H9 (cell line): Measurements from ENCODE around the gene TFF1. TPM values are rescaled to one million over a fixed set of nuclear protein-coding genes. Genes with fewer than 3 reads are reported as not detected.

ENCODE experiments used
- DNase-seq: peaks from one replicate; pipeline ENCODE4 v3.0.0-alpha.2; 2017
- H2AFZ ChIP-seq: one replicate; pipeline ENCODE4 v1.6.1; 2013; ENCODE audit warnings: mild to moderate bottlenecking, low read length, control low read depth, moderate library complexity
- H2AK5ac ChIP-seq: 2 replicates; pipeline ENCODE4 v1.6.1; 2013; ENCODE audit warnings: low read length, control low read depth, mixed read lengths; ENCODE audit not compliant: insufficient read length
- H2BK120ac ChIP-seq: one replicate; pipeline ENCODE4 v1.6.1; 2013; ENCODE audit warnings: low read depth, mild to moderate bottlenecking, low read length, control low read depth, inconsistent platforms; ENCODE audit not compliant: poor library complexity, severe bottlenecking
- H2BK12ac ChIP-seq: 2 replicates; pipeline ENCODE4 v1.6.1; 2013; ENCODE audit warnings: low read length, control low read depth, mixed read lengths, low read depth; ENCODE audit not compliant: insufficient read length
- H2BK15ac ChIP-seq: 2 replicates; pipeline ENCODE4 v1.6.1; 2013; ENCODE audit warnings: low read depth, low read length, control low read depth
- H2BK20ac ChIP-seq: one replicate; pipeline ENCODE4 v1.6.1; 2013; ENCODE audit warnings: low read depth, mild to moderate bottlenecking, low read length, control low read depth, inconsistent platforms; ENCODE audit not compliant: poor library complexity, severe bottlenecking
- H2BK5ac ChIP-seq: 2 replicates; pipeline ENCODE4 v1.6.1; 2013; ENCODE audit warnings: low read length, control low read depth, mixed read lengths; ENCODE audit not compliant: insufficient read length
- H3K14ac ChIP-seq: 2 replicates; pipeline ENCODE4 v1.6.1; 2013; ENCODE audit warnings: low read length, control low read depth; ENCODE audit not compliant: insufficient read depth
- H3K18ac ChIP-seq: 2 replicates; pipeline ENCODE4 v1.6.1; 2013; ENCODE audit warnings: low read depth, mild to moderate bottlenecking, mixed read lengths, low read length, control low read depth; ENCODE audit not compliant: insufficient read length
- H3K23ac ChIP-seq: 2 replicates; pipeline ENCODE4 v1.6.1; 2013; ENCODE audit warnings: low read length, control low read depth, mixed read lengths, low read depth; ENCODE audit not compliant: insufficient read length
- H3K23me2 ChIP-seq: 2 replicates; pipeline ENCODE4 v1.6.1; 2013; ENCODE audit warnings: low read depth, mild to moderate bottlenecking, mixed read lengths, low read length, control low read depth; ENCODE audit not compliant: insufficient read length, poor library complexity, severe bottlenecking
- H3K27ac ChIP-seq: 2 replicates; pipeline ENCODE4 v1.5.1; 2013; ENCODE audit warnings: low read length, control low read depth, mixed read lengths, low read depth; ENCODE audit not compliant: insufficient read length
- H3K27me3 ChIP-seq: 2 replicates; pipeline ENCODE4 v1.6.1; 2013; ENCODE audit warnings: low read length, control low read depth, inconsistent platforms; ENCODE audit not compliant: insufficient read depth
- H3K4ac ChIP-seq: 2 replicates; pipeline ENCODE4 v1.6.1; 2013; ENCODE audit warnings: low read depth, mild to moderate bottlenecking, control low read depth, inconsistent platforms, low read length, moderate library complexity
- H3K4me1 ChIP-seq: 2 replicates; pipeline ENCODE4 v1.6.1; 2013; ENCODE audit warnings: low read length, control low read depth, inconsistent platforms; ENCODE audit not compliant: insufficient read depth
- H3K4me2 ChIP-seq: 2 replicates; pipeline ENCODE4 v1.6.1; 2013; ENCODE audit warnings: low read length, control low read depth, mixed read lengths; ENCODE audit not compliant: insufficient read length, insufficient read depth
- H3K56ac ChIP-seq: 2 replicates; pipeline ENCODE4 v1.6.1; 2013; ENCODE audit warnings: low read depth, mild to moderate bottlenecking, mixed read lengths, low read length, control low read depth; ENCODE audit not compliant: insufficient read length
- H3K79me1 ChIP-seq: 2 replicates; pipeline ENCODE4 v1.6.1; 2013; ENCODE audit warnings: low read depth, mild to moderate bottlenecking, moderate library complexity, low read length, control low read depth, inconsistent platforms; ENCODE audit not compliant: insufficient read depth, poor library complexity, severe bottlenecking
- H3K79me2 ChIP-seq: 2 replicates; pipeline ENCODE4 v1.6.1; 2013; ENCODE audit warnings: low read length, control low read depth, inconsistent platforms; ENCODE audit not compliant: insufficient read depth
- H3K9ac ChIP-seq: 2 replicates; pipeline ENCODE4 v1.6.1; 2013; ENCODE audit warnings: low read length, control low read depth, mixed read lengths; ENCODE audit not compliant: insufficient read length; ENCODE audit errors: extremely low read depth
- H3K9me3 ChIP-seq: one replicate; pipeline ENCODE4 v1.6.1; 2013; ENCODE audit warnings: low read depth, low read length, inconsistent platforms; ENCODE audit not compliant: control insufficient read depth
- H3T11ph ChIP-seq: one replicate; pipeline ENCODE4 v1.6.1; 2013; ENCODE audit warnings: mild to moderate bottlenecking, low read length, control low read depth, inconsistent platforms
- H4K20me1 ChIP-seq: one replicate; pipeline ENCODE4 v1.6.1; 2013; ENCODE audit not compliant: control insufficient read depth, insufficient read length, insufficient read depth
- H4K5ac ChIP-seq: 2 replicates; pipeline ENCODE4 v1.6.1; 2013; ENCODE audit warnings: low read depth, mild to moderate bottlenecking, mixed read lengths, low read length, control low read depth; ENCODE audit not compliant: insufficient read length
- H4K8ac ChIP-seq: replicated peaks from 2 replicates; pipeline ENCODE4 v1.6.1; 2013; ENCODE audit warnings: low read length, control low read depth, mixed read lengths, low read depth; ENCODE audit not compliant: insufficient read length
- H4K91ac ChIP-seq: 2 replicates; pipeline ENCODE4 v1.6.1; 2013; ENCODE audit warnings: low read depth, mild to moderate bottlenecking, moderate library complexity, mixed read lengths, low read length, control low read depth; ENCODE audit not compliant: insufficient read length
- H3K27ac Mint-ChIP-seq, 3 experiments: 2 replicates in 2 of 3; 3 replicates in 1 of 3; pipeline ENCODE4 v1.8.0; 2020 to 2021; ENCODE audit warnings: mixed read lengths in 3 of 3, mild to moderate bottlenecking in 1 of 3, moderate library complexity in 1 of 3
- H3K27me3 Mint-ChIP-seq: 2 replicates; pipeline ENCODE4 v1.8.0; 2021; ENCODE audit warnings: low read depth, mild to moderate bottlenecking, moderate library complexity, mixed read lengths
- H3K36me3 Mint-ChIP-seq, 3 experiments: 2 replicates in 2 of 3; 3 replicates in 1 of 3; pipeline ENCODE4 v1.8.0; 2020 to 2021; ENCODE audit warnings: low read depth in 3 of 3, mixed read lengths in 3 of 3; ENCODE audit not compliant: insufficient read depth in 1 of 3
- H3K4me1 Mint-ChIP-seq, 2 experiments: 2 replicates each; pipeline ENCODE4 v1.8.0; 2020; ENCODE audit warnings: mixed read lengths in 2 of 2
- H3K4me3 Mint-ChIP-seq, 2 experiments: 2 replicates in 1 of 2; 3 replicates in 1 of 2; pipeline ENCODE4 v1.8.0; 2020 to 2021; ENCODE audit warnings: mild to moderate bottlenecking in 2 of 2, mixed read lengths in 2 of 2, moderate library complexity in 1 of 2
- H3K9me3 Mint-ChIP-seq, 2 experiments: 2 replicates in 1 of 2; 3 replicates in 1 of 2; pipeline ENCODE4 v1.8.0; 2020; ENCODE audit warnings: mild to moderate bottlenecking in 2 of 2, mixed read lengths in 2 of 2, moderate library complexity in 1 of 2
- CTCF ChIP-seq: fragments of 200-600 bp; sonication (generic); conservative IDR thresholded peaks from 3 replicates; pipeline ENCODE4 v1.8.0; 2021; ENCODE audit warnings: antibody characterized with exemption, mild to moderate bottlenecking
- WGBS: extraction: QIAGEN DNeasy Blood & Tissue Kit; methylation state at CpG from one replicate; pipeline ENCODE4 v1.1.7; 2013; ENCODE audit warnings: missing lambda C conversion rate, low lambda C conversion rate, mixed read lengths; ENCODE audit not compliant: insufficient read length; ENCODE audit errors: extremely low coverage; 5-methylcytosine and 5-hydroxymethylcytosine counted together
- total RNA-seq: library from RNA; stranded (reverse); gene quantifications from 2 replicates; pipeline ENCODE4 v1.2.1, GENCODE V29; 2021

The TFF1 gene
- total RNA-seq, 1 experiment from 2014 or later, result not detected

- Histone ChIP-seq H2BK20ac (no peak within 1 kb of the TSS), H3K9me3 (no peaks in the 10 kb centered on the region), H2AK5ac (no peak within 1 kb of the TSS), H2BK12ac (no peak within 1 kb of the TSS), H3K4ac (no peak within 1 kb of the TSS), H3K27ac (no peak within 1 kb of the TSS), H3K23ac (no peak within 1 kb of the TSS), H4K5ac (no peak within 1 kb of the TSS), H4K91ac (no peak within 1 kb of the TSS), H2BK15ac (no peak within 1 kb of the TSS), H3K4me1 (no peaks in the 10 kb centered on the region), H3K23me2 (no peaks in the 10 kb centered on the region), H4K8ac (no peak within 1 kb of the TSS), H2AFZ (no peak within 1 kb of the TSS), H3T11ph (no peak within 1 kb of the TSS), H3K14ac (no peak within 1 kb of the TSS), H3K27me3 (no peaks in the 10 kb centered on the region), H3K9ac (no peak within 1 kb of the TSS), H3K4me2 (no peak within 1 kb of the TSS), H3K18ac (no peak within 1 kb of the TSS), H3K56ac (no peak within 1 kb of the TSS), H3K79me1 (no peaks in the 10 kb centered on the region), H4K20me1 (no peaks in the 10 kb centered on the region), H2BK5ac (no peak within 1 kb of the TSS), H2BK120ac (no peak within 1 kb of the TSS), H3K79me2 (no peaks in the 10 kb centered on the region)
- H3K36me3 Mint-ChIP-seq, result no peaks in the 10 kb centered on the region
- no peak for DNase-seq
- H3K9me3 Mint-ChIP-seq, result no peaks in the 10 kb centered on the region
- H3K4me1 Mint-ChIP-seq, result peaks cover 21 to 22% of the 10 kb centered on the region in 2 experiments
- no peak within 1 kb of the TSS for H3K4me3 Mint-ChIP-seq
- no peak within 1 kb of the TSS; a peak in 2 of 7 replicates for H3K27ac Mint-ChIP-seq
- WGBS, result no CpG with 5 or more reads among the region's 17 CpGs
- no peak for TF ChIP-seq CTCF
- peaks cover 12% of the 10 kb centered on the region for H3K27me3 Mint-ChIP-seq
Measured at GRCh38 chr21:42395905-42396651, 29.7 kb upstream of the TFF1 start, which contains the start of gene TMPRSS3. TSS of gene TMPRSS3 (minus strand) at chr21:42396052. CDS start at chr21:42395417, 635 bp downstream.
